Measurements from ENCODE around the gene GRIN2C.
"Not testable (repeated sequence)": the region's sequence is repeated elsewhere in the genome, so short reads cannot be mapped to it uniquely, and the experiment has no call there.

The GRIN2C gene

GRCh38 chr17:74859459-74860228, at the start of gene GRIN2C:
GRIN2C (minus strand) TSS chr17:74859885; CDS start chr17:74855092, 4,793 bp downstream.
- DNase-seq (ENCODE audit: low read depth) = no peak

GRCh38 chr17:74909097-74909496, 49.4 kb upstream of the GRIN2C start:
- not testable (repeated sequence) for DNase-seq (ENCODE audit: low read depth)

DNA sequence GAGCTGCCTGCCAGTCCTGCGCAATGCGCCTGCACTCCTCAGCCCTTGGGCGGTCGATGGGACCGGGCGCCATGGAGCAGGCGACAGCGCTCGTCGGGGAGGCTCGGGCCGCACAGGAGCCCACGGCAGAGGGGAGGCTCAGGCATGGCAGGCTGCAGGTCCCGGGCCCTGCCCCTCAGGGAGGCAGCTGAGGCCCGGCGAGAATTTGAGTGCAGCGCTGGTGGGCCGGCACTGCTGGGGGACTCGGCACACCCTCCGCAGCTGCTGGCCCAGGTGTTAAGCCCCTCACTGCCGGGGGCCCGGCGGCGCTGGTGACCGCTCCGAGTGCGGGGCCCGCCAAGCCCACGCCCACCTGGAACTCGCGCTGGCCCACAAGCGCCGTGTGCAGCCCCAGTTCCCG, 47.3 kb upstream of the GRIN2C start:
- no peak for DNase-seq (ENCODE audit: low read depth)

DNA sequence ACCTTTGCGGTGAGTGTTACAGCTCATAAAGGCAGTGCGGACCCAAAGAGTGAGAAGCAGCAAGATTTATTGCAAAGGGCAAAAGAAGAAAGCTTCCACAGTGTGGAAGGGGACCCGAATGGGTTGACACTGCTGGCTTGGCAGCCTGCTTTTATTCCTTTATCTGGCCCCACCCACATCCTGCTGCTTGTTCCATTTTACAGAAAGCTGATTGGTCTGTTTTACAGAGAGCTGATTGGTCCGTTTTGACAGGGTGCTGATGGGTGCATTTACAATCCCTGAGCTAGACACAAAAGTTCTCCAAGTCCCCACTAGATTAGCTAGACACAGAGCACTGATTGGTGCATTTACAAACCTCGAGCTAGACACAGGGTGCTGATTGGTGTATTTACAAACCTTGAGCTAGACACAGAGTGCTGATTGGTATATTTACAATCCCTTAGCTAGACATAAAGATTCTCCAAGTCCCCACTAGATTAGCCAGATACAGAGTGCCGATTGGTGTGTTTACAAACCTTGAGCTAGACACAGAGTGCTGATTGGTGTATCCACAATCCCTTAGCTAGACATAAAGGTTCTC, 46.6 kb upstream of the GRIN2C start:
- DNase-seq (ENCODE audit: low read depth) = not testable (repeated sequence)

- DNase-seq (ENCODE audit: low read depth) = no peak
Observed at GRCh38 chr17:74904687-74905409, 45.2 kb upstream of the GRIN2C start.

DNA sequence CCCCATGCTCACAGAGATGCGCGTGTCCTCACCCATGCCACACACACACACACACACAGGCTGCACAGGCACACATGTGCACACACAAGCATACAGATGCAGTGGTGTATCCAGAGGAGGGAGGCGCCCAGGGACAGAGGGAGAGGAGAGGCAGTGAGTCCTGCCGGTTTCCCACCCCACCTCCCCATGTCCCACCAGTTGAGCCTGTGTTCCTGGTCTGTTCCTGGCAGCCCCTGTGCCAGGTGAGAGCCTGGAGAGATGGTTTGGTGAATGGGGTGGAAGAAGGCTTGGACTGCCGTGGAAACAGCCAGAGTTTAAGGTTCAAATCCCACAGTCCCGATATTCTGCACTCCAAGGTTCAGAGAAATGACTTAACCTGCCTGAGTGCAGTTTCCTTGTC, 44.0 kb upstream of the GRIN2C start:
- no peak for DNase-seq (ENCODE audit: low read depth)

DNA sequence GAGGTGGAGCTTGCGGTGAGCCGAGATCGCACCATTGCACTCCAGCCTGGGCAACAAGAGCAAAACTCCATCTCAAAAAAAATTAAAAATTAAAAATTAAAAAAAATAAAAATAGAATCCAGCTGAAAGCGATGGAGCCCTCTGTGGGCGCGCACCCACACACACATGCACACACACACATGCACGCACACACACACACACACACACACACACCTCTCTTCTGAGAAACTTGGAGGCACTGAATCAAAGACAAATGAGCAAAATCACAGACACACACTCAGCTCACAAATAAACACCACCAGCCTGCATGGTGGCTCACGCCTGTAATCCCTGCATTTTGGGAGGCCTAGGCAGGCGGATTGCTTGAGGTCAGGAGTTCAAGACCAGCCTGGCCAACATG, 43.3 kb upstream of the GRIN2C start:
- DNase-seq (ENCODE audit: low read depth) = no peak

- no peak for DNase-seq (ENCODE audit: low read depth)
Observed at GRCh38 chr17:74901353-74902135, 41.9 kb upstream of the GRIN2C start.

DNA sequence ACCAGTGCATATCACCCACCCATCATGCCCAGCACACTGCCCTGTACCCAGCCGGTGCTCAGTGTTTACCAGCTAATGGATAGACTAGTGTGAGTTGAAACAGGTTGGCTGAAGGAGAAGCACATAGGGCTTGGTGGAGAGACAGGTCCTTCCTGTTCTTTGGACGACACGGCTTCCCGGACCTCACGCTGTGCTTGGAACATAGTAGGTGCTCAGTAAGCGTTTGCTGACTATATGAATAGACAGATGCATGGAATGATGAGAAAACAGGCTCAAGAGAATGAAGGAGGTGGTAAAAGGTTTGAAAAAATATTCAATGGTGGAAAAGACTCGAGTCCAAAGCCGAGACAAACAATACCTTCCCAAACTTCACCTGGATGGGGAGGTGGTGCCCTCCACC, 40.5 kb upstream of the GRIN2C start:
- no peak for DNase-seq (ENCODE audit: low read depth)

- no peak for DNase-seq (ENCODE audit: low read depth)
Observed at GRCh38 chr17:74898376-74898946, 38.8 kb upstream of the GRIN2C start.

GRCh38 chr17:74893936-74894671, 34.4 kb upstream of the GRIN2C start:
- DNase-seq (ENCODE audit: low read depth) = no peak

DNA sequence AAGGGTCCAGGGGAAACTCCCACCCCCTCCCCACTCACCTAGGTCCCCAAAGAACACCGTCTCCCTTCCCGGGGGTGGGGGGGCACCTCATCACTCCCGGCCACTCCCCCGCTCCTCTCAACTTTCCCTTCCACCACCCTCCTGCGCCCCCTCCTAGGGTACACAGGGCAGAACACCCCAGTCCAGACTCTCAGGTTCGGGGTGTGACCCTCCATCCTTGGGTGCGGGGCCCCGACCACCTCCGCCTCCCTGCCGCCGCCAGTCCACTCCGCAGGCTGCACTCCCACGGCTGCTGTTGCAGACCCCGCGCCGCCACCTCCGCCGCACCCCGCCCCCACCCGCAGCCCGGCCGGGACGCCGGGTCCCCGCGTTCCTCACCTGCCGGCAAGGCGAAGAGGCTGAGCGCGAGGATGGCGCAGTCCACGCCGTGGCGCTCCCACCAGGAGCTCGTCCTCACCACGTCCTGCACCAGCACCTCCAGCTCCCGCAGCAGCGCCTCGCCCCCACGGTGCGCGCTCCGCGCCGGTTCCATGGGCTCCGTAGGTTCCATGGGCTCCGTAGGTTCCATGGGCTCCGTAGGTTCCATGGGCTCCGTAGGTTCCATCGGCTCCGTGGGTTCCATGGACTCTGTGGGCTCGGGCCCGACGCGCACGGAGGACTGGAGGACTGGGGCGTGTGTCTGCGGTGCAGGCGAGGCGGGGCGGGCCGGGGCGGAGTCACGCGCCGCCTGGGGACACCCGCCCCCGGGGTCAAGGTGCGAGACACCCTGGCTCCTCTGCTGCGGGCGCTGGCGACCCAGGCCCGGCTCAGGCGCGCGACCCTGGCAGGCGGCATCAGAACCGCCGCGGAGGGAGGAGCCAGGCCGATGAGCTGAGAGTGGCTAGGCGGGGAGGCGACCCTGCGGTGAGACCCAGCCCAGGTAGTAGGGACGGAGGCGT, 33.6 kb upstream of the GRIN2C start, which contains the start of gene FADS6:
FADS6 (minus strand) TSS at position 660 of the 938 bp plus-strand sequence; CDS start at position 622, 38 bp downstream.
- no peak for DNase-seq (ENCODE audit: low read depth)

DNA sequence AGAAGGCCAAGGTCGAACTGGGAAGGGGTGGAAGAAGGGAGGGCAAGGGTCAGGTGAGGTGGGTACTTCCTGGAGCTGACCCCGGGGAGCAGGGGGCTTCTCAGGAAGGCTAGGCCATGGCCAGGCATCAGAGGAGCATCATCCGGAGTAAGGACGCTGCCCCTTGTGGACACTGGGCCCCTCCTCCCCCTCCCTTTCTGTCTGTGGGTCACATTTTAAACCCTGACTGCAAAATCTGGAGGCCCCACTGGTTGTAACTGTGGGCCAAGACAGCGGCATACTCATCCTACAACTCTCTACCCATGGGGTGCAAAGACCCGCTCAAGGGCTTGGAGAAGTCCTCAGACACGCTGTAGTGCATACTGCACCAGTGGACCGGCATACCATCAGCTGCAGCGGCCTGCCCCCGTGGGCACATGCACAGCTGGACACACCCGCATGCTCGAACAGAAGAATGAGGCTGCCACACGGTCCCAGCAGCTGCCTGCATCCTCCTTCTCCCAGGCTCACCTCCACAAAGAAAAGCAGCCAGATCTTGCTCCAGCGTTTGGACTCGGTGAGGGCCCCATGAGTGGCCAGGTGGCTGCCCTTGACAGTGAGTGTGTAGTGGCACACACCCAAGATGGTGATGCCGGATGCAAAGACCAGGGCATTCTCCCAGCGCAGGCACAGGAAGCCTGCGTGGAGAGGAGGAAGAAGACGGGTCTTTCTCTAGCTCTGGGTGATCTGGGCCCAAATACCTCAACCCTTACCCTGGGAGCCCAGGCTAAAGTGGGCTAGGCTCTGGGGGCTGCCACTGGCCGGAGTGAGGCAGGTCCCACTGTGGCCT, 32.5 kb upstream of the GRIN2C start:
- no peak for DNase-seq (ENCODE audit: low read depth)

- no peak for DNase-seq (ENCODE audit: low read depth)
Observed at GRCh38 chr17:74890554-74890953, 30.9 kb upstream of the GRIN2C start.

GRCh38 chr17:74888469-74888868, 28.8 kb upstream of the GRIN2C start:
- no peak for DNase-seq (ENCODE audit: low read depth)

DNA sequence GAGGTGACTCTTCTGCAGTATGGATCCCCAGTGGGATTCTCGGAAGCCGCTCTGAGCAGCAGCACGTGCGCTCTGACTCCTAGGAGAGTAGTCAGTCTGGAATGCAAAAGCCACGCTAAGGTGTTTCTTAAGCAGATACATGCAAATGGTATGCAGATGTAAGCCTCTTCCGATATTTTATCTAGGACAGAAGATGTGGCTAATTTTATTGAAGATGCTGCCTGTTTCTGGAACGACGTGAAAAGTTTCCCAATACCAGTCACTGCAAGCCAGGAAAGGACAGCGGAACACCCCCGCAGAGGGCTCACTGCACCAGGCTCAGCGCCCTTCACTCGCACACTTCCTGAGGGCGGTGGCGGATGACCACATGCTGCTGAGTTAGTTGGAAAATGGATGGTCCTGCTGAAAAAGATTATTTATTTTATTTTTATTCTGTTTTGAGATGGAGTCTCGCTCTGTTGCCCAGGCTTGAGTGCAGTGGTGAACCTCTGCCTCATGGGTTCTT, 23.6 kb upstream of the GRIN2C start:
- no peak for DNase-seq (ENCODE audit: low read depth)

DNA sequence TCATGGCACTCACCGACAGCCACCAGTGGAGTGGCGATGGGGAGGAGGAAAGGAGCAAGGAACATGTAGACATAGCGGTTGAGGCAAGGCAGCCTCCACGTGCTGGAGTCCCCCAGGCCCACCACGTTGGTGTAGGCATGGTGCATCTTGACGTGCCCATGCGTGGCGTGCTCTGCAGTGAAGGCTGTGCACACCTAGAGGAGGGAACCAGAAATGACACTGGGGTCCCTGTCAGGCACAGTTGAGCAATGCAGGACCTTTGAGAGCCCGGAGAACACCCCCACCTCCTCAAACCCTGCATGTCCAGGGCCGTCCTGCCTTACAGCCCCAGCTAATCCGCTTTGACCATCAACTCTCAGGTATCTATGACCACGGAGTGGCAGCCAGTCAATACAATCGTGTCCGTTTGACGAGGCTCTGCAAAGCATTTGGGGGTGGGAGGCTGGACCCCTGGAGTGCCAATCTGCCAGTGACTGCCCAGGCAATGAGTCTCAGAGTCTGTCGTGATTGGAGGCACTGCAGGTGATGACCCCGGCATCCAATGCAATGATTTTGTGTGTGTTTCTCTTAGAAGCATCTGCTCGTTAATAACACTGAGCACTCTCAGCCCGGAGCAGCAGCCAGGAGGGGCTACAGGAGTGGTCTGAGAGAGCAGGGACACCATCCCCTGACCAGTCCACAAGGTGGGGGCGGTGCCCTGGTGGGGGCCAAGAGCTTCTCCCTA, 23.0 kb upstream of the GRIN2C start:
- DNase-seq (ENCODE audit: low read depth) = no peak

DNA sequence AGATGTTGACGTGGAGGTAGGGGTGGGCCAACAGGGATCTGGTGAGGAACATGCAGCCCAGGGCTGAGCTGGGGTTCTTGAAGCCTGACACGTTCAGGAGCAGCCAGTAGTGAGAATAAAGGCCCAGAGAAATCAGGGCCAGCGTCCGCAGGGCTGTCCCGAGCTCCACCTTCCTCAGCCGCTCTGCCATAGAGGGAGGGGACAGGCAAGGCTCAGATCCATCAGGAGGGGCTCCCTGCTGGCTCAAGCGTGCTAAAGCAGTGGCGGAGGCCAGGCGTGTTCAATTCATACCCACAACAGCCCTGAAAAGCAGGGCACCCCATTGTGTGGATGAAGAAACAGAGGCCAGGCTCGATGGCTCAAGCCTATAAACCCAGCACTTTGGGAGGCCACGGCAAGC, 21.4 kb upstream of the GRIN2C start:
- no peak for DNase-seq (ENCODE audit: low read depth)
